G401.6 (cell line): ENCODE results near the gene CATSPERZ.

Experiments used
- FAIRE-seq: peaks from 2 replicates; lab custom pipeline; 2012; peaks lifted over from hg19 to GRCh38; lab: Jason Lieb, UNC

The CATSPERZ gene

DNA sequence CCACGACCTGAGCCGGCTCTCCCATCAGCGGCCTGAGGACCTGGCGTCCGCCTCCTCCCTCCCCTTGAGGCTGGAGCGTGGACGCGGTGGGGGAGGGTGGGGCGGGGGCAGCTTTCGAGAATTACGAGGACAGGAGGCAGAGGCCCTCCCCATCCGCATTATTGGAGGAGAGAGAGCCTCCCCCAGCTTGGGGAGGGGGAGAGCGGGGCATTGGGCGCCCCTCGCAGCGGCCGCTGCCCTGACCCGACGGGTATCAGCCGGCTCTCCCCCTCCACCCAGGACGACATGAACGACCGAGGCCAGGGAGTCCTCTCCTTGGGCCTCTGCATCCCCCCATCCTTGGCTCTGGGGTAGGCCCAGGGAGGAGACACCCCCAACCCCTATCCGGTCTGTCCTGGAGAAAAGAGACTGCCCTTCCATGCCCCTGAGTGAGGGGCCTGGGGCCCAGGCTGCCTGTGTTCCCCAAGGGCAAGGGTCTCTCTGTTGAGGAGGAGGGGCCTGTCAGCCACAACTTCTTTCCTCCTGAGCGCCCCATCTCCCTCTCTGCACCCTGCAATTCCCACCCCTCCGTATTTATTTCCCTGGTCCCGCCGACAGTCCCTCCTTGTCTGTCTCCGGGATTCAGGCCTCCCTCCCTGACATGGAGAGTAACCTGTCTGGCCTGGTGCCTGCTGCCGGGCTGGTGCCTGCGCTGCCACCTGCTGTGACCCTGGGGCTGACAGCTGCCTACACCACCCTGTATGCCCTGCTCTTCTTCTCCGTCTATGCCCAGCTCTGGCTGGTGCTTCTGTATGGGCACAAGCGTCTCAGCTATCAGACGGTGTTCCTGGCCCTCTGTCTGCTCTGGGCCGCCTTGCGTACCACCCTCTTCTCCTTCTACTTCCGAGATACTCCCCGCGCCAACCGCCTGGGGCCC lies 14.0 kb upstream of the CATSPERZ start:
- FAIRE-seq: no peak

DNA sequence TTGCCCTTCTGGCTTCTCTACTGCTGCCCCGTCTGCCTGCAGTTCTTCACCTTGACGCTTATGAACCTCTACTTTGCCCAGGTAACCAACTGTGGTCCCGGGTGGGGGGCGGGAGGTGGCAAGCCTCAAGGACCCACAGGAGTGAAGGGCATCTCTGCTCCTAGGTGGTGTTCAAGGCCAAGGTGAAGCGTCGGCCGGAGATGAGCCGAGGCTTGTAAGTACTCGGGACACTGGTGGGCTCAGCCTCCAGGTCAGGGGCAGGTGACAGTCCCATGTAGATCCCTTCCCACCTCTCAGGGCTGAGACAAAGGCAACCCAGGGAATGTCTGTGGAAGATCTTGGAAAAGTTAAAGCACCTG lies 13.4 kb upstream of the CATSPERZ start:
- no peak for FAIRE-seq

DNA sequence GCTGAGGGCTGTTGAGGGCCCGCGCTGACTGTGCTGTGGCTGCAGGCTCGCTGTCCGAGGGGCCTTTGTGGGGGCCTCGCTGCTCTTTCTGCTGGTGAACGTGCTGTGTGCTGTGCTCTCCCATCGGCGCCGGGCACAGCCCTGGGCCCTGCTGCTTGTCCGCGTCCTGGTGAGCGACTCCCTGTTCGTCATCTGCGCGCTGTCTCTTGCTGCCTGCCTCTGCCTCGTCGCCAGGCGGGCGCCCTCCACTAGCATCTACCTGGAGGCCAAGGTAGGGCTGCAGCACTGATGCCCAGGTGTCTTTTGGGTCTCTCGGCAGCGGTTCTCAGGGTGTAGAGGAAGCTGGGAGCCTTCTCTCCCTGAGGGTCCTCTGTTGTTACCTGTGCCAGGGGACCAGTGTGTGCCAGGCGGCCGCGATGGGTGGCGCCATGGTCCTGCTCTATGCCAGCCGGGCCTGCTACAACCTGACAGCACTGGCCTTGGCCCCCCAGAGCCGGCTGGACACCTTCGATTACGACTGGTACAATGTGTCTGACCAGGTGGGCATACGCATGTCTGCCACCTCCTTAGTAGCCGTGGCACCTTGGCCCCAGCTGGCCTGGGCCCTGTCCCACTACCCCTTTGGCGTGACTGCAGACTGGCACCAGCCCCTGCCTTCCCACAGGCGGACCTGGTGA lies 12.3 kb upstream of the CATSPERZ start:
- no peak for FAIRE-seq

DNA sequence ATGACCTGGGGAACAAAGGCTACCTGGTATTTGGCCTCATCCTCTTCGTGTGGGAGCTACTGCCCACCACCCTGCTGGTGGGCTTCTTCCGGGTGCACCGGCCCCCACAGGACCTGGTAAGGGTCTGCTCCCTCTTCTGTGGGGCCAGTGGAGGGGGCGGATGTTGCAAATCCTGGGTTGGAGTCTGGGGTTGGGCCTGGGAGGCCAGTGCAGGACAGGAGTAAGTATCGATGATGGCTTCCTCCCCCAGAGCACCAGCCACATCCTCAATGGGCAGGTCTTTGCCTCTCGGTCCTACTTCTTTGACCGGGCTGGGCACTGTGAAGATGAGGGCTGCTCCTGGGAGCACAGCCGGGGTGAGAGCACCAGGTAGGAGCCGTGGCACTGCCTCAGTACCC lies 11.8 kb upstream of the CATSPERZ start:
- no peak for FAIRE-seq

DNA sequence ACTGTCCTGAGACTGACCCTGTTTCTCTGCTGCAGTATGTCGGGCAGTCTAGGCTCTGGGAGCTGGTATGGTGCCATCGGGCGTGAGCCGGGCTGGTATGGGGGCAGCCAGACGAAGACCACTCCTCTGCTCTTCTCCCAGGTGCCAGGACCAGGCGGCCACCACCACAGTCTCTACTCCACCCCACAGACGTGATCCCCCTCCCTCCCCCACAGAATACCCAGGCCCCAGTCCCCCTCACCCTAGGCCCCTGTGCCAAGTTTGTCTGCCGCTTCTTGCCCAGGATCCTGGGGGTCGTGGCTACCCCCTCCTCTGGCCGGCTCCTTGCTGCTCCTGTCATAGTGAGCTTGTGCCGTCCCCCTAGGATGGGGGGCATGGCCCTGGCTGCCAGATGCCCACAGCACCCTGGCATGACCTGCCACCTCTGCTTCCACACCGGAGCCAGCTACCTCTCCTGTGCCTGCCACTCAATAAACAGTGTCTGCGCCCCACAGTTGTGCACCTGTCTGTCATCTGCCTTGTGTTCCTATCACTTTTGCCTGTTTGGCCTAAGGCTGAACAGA lies 11.1 kb upstream of the CATSPERZ start:
- no peak for FAIRE-seq

DNA sequence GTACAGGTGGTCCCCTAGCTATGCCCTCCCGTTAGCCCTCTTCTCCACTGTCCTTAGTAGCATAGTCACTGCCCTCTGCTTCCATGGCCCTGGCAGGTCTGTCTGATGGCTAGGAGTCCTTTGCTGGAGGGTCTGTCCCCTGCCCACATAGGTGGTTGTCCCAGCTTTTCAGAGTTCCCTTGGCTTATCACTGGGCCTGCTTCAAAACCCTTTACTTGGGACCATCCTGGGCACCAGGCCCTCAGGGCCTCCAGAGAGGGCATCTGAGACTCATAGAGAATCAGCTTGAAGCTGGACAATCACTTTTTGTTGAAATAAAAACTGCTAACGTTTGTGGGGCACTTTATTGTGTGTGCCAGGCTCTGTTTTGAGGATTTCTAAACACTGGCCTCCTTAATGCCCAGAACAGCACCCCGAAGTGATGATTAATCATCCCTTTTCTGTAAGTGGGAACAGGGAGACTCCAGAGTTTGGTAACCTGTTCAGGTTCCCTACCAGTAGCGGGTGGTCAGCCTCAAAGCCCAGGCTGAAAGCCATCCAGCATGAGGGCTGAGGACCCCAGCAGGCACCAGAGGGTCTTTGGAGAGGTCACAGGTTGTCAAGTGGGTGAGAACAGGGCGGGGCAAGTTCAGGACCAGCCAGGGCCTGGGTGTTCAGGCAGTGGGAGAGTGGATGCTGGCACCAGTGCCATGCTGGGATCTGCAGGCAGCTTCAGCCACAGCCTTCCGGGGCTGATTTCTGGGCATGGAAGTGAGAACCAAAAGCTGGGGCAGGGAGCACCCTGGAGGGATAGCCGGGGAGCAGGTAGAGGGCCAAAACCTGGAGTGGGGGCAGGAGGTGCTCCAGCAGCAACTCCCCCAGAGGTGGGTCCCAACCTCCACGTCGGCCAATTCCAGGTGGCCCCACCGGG lies 9.6 kb upstream of the CATSPERZ start:
- FAIRE-seq: no peak

DNA sequence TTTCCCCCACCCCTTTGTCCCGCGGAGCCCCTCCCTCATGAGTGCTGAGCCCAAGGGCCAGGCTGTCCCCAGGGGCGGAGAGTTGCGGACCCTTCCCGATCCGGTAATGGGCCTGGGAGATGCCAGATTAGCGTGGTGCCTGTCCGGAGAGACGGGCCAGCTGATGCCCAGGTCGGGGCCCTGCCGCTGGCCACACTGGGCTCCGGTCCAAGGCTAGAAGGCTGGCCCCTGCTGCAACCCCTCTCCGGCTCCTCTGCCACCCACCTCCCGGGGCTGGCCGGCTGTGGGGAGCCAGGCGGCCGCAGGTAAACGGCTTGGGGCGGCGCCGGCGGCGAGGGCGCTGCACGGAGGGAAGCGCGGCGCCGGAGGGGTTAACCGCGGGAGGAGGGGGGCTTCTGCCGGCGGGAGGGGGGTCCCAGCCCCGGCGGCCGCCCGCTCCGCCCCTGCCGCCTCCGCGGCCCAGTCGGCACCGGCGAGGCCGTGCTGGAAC lies 8.9 kb upstream of the CATSPERZ start, which contains the start of gene KCNK4:
TSS of gene KCNK4 (plus strand) at position 41 of the 490 bp plus-strand sequence. CDS start 1,717 bp downstream, outside the sequence.
- no peak for FAIRE-seq

DNA sequence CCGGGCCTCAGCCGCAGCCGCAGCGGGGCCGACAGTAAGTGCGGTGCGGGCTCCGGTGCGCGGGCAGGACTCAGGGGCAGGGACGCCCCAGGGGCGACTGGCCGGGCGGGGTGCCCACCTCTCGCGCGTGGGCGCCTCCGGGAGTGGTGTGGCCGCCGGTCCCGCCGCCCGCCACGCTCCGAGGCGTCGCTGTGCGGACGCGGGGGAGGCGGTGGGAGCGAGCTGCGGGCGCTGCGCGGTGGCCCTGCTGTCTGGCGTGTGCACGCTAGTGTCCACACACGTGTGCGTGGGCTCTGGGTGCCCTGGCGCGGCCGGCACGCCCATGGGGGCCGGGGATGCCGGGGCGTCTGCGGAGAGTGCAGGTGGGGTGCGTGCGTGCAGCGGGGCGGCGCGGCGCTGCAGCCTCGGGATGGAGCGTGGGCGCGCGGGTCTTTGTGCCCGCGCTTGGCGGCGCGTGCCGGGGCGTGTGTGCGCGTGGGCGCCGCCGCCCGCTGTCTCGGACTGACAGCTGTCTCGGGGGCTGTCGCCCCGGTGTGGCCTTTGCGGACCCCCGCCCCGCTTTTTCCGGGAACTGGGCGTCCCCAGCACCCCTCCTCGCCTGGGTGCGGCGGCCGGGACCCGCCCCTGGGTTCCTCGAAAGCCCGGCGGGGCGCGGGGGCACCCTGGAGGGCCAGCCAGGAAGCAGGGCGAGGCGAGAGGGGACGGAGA lies 8.3 kb upstream of the CATSPERZ start:
- no peak for FAIRE-seq

DNA sequence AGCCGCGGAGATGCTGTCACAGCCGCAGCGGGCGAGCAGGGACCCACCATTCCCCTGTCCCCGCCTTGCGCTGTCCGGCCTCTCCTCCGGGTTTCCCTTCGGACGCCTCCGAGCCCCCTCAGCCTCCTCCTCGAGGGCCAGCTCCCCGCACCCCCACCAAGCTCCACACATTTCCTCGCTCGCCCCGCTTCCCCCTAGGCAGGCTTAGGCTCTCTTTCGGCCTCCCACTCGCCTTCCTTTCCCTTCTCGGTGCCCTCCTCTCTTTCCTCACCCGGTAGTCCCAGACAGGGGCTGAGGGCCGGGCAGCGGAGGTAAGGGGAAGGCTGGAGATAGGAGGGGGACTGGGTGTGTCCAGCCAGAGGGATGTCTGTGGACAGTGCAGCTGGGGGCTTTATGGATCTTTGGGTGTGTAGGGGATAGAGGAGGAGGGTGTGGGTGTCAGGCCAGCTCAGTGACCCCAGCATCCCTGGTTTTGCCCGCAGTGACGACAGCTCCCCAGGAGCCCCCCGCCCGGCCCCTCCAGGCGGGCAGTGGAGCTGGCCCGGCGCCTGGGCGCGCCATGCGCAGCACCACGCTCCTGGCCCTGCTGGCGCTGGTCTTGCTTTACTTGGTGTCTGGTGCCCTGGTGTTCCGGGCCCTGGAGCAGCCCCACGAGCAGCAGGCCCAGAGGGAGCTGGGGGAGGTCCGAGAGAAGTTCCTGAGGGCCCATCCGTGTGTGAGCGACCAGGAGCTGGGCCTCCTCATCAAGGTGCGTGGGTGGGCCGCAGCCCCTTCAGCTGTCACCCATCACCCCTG lies 7.5 kb upstream of the CATSPERZ start:
- no peak for FAIRE-seq

DNA sequence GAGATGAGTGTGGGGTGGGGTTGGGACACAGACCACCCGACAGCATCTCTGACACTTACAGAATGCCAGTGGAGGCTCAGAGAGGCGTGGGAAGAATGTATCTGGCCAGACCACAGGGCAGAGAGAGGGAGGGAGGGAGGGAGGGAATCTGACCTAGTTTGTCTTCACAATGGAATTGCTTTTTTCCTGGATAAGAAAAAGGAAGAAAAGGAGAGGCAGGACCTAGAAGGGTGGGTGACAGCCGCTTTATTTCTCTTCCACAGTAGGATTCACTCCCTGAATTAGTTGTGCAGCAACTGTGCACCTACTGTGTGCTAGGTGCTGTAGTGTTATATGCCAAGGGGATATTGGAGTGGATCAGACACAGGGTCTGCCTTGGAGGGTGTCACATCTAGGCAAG lies 5.4 kb upstream of the CATSPERZ start:
- FAIRE-seq: no peak

DNA sequence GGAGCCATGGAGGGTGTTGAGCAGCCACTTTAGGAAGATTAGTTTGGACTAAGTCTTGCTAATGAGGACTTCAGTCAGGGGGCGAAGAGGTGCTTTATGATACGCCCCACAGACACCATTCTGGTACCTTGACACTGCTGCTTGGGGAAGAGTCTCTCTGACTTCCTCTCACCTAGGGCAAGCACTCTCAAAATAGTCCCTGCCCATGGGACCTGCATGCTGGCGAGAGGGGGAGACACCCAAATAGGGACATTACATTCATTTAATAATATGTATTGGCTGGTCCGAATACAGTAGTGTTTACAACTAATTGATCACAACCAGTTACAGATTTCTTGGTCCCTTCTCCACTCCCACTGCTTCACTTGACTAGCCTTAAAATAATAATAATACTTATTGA lies 4.4 kb upstream of the CATSPERZ start:
- no peak for FAIRE-seq

DNA sequence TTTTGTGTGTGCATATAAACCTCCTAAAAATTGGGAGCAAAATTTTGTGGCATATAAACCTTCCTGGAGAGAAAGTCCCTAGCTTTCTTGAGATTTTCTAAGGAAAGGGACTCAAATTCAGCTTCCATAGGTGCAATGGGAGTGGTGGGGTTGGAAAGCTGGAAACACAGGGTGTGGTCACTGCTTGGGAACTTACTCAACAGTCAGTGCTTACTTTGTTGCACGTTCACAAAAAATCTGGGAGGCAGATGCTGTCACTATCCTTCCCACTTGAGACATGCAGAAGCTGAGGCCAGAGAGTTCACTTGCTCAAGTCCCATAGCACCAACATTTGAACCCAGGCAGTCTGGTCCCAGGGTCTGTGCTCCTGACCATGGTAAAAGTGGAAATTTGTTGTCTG lies 3.9 kb upstream of the CATSPERZ start:
- FAIRE-seq: no peak

DNA sequence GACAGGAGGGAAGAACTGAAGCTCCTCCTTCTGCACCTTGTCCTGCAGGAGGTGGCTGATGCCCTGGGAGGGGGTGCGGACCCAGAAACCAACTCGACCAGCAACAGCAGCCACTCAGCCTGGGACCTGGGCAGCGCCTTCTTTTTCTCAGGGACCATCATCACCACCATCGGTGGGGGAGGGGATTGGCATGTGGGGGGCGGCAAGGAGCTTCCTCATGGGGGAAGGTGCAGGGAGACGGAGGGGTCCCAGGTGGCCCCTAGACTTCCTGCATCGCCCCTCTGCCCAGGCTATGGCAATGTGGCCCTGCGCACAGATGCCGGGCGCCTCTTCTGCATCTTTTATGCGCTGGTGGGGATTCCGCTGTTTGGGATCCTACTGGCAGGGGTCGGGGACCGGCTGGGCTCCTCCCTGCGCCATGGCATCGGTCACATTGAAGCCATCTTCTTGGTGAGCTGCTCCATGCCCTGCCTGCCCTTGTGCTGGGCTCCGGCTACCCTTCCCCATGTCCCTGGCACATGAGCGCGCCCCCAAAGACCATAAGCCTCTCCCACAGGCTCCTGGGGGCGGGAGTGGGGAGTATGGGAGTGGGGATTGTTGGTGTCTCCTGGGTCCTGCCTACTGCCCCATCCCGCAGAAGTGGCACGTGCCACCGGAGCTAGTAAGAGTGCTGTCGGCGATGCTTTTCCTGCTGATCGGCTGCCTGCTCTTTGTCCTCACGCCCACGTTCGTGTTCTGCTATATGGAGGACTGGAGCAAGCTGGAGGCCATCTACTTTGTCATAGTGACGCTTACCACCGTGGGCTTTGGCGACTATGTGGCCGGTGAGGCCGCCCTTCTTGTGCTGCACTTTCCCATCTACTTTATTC lies 3.1 kb upstream of the CATSPERZ start:
- FAIRE-seq: no peak

DNA sequence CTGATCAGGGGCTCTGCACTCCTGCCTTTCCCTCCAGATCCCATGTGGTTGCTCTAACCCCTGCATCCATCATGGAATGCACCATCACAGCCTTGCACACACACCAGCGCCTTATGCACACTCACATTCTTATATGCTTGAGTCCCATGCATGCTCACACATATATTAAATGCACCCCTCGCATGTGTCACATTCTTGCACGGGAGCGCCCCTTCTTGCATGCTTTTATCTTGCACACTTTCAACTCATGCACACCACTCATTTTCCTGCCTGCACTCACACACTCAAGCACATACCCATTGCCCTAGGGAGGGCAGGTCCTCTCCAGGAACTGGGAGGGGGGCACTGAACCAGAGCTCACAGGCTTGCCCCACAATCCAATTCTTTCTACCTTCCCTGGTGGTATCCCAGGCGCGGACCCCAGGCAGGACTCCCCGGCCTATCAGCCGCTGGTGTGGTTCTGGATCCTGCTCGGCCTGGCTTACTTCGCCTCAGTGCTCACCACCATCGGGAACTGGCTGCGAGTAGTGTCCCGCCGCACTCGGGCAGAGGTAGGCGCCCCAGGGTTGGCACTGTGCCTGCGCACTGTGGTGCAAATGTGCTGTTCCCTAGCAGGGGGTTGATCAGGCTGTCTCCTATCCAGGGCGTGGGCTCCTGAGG lies 2.3 kb upstream of the CATSPERZ start:
- FAIRE-seq: no peak

DNA sequence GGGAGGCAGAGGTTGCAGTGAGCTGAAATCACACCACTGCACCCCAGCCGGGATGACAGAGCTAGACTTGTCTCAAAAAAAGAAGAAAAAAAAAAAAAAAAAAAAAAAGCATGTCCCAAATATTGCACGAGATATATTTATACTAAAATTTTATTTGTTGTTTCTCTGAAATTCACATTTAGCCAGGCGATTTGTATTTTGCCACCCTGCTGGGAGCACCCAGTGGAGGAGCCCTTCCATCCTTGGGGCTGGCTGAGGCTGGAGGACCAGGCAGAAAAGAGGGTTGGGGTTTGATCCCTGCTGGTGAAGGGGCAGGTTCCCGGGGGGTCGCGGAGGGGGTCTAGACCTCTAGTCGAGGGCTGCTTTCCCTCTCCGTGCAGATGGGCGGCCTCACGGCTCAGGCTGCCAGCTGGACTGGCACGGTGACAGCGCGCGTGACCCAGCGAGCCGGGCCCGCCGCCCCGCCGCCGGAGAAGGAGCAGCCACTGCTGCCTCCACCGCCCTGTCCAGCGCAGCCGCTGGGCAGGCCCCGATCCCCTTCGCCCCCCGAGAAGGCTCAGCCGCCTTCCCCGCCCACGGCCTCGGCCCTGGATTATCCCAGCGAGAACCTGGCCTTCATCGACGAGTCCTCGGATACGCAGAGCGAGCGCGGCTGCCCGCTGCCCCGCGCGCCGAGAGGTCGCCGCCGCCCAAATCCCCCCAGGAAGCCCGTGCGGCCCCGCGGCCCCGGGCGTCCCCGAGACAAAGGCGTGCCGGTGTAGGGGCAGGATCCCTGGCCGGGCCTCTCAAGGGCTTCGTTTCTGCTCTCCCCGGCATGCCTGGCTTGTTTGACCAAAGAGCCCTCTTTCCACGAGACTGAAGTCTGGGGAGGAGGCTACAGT lies 952 bp upstream of the CATSPERZ start:
- FAIRE-seq: no peak

DNA sequence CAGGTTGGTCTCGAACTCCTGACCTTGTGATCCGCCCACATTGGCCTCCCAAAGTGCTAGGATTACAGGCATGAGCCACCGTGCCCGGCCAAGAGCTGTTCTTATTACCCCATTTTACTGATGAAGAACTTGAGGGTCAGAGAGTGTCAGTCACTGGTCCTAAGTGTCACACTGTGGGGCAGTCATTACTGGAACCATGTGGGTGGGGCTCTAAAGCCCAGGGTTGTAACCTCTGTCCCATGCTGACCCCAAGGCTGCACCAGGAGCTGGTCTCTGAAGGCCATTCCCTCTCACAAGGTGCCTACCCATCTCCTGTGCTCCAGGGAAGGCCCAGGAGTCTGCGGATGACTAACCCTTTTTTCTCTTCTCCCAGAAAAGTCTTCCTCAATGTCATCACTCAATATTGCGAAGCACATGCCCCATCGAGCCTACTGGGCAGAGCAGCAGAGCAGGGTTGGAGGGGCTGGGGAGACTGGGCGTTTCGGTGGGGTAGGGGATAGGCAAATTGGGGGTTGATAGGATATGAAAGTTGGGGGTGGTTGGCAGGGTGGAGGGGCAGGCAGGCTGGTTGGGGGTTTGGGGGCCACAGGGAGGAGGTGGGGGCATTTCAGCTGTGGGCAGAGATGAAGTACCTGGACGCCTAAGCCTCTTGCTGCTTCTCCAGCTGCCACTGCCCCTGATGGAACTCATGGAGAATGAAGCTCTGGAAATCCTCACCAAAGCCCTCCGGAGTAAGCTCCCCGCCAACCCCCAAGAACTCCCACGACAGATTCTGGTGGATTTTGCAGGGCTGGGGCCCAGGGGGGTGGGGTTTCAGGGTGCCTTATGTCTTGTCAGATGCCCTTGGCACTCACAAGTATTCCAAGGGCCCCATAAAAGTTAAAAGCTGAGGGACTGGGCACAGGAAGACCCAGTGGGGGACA lies 3.2 kb downstream of the CATSPERZ start:
- FAIRE-seq: no peak

DNA sequence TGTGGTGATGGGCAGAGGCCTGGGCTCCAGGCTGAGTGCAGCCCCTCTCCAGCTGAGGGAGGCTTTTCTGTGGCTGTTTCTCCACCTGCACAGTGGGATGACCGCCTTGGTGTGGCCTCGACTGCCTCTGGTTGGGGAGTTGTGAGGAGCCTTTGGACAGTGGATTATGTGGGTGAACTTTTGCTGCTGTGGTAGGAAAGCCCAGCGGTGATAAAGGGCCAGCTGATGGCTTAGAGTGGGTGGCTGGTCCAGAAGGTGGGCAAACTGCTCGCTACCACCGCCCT lies 3.8 kb downstream of the CATSPERZ start:
- FAIRE-seq: no peak
